ENCODE measurements around the gene KRTCAP2. TPM values are rescaled to one million over a fixed set of nuclear protein-coding genes. Genes with fewer than 3 reads are reported as not detected.

The KRTCAP2 gene
- total and polyA plus RNA-seq, 4 donors = 49.8 to 224 (median 99.8) TPM

DNA sequence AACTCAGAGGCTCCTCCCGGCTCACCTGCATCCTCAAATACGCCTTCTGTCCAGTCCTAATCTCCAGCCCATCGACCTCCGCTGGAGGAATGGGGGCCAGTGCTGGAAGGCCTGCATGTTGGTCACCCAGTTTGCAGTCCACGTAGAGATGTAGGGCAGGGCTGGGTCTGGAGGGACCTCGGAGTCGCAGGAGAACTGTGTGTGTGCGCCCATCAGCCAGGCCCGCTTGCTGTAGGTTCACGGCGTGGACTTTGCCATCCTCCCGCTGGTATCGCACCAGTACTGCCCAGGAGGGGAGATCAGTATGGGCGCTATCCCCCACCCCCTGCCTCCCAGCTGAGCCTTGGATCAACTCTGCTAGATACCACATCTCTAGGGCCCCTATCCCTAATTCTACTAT is 31.9 kb upstream of the KRTCAP2 start (continued):
- TF ChIP-seq, protein P1, sequence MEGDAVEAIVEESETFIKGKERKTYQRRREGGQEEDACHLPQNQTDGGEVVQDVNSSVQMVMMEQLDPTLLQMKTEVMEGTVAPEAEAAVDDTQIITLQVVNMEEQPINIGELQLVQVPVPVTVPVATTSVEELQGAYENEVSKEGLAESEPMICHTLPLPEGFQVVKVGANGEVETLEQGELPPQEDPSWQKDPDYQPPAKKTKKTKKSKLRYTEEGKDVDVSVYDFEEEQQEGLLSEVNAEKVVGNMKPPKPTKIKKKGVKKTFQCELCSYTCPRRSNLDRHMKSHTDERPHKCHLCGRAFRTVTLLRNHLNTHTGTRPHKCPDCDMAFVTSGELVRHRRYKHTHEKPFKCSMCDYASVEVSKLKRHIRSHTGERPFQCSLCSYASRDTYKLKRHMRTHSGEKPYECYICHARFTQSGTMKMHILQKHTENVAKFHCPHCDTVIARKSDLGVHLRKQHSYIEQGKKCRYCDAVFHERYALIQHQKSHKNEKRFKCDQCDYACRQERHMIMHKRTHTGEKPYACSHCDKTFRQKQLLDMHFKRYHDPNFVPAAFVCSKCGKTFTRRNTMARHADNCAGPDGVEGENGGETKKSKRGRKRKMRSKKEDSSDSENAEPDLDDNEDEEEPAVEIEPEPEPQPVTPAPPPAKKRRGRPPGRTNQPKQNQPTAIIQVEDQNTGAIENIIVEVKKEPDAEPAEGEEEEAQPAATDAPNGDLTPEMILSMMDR (IDR thresholded peaks at IDR 0.05; ENCODE audit: low read depth, low read length, missing input control) = no peak

DNA sequence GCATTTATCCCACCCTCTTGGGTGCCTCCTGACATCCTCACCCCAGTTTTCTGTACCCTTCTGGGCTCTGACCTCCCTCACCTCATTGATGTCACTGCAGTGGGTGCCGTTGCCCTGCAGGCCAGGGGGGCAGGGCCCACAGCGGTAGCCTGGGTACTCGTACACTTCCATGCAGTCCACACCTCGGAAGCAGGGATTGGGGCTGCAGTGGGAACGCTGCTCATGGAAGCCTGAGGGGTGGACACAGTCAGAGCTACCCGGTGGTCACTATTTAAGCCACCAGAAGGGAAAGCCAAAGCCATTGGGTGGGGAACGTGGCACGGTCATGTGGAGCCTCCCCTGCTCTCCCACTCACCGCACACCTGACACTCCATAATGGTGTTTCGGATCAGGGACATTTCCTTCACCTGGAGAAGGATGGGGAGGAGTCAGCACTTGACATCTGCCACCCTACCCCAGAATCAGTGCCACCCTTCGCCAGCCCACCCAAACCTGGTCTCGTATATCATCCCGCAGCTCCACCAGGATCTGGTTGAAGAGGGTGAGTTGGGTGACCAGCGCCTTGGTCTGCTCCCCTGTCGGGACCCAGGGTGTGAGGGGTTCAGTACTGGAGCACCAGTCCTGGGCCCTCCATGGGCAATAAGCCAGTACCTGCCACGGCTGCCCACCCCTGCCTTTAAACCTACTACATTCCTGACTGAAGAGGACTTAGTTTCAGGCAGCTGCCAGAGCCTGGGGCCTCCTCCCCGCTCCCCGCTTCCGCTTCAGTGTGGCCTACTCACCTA is 29.8 kb upstream of the KRTCAP2 start:
- 89% methylated on average over 19 of the region's 19 CpGs for WGBS
- Histone ChIP-seq H3K9ac (ENCODE audit: low read depth in 1 of 2, low read length in 2 of 2) (no peak overlapping the region), H3K4me3 (ENCODE audit: low read depth in 1 of 3, low read length in 3 of 3) (no peak overlapping the region), H3K27me3 (ENCODE audit: control insufficient read depth in 4 of 4, insufficient read depth in 4 of 4, low read length in 3 of 4) (no peaks in the 10 kb centered on the region), H3K36me3 (ENCODE audit: control insufficient read depth in 4 of 4, insufficient read depth in 3 of 4, low read depth in 1 of 4, low read length in 3 of 4) (no peaks in the 10 kb centered on the region), H3K4me1 (ENCODE audit: control insufficient read depth in 4 of 4, insufficient read depth in 4 of 4, low read length in 3 of 4) (peaks cover 2 to 11% (median 8%) of the 10 kb centered on the region in 4 donors), H3K9me3 (ENCODE audit: control insufficient read depth in 4 of 4, low read length in 3 of 4) (no peaks in the 10 kb centered on the region), H3K27ac (ENCODE audit: low read depth in 1 of 2, low read length in 2 of 2) (no peak overlapping the region)
- no peak for TF ChIP-seq SP1 (IDR thresholded peaks at IDR 0.05)
- TF ChIP-seq FOXA1 (IDR thresholded peaks at IDR 0.05) = no peak
- TF ChIP-seq, protein P2, sequence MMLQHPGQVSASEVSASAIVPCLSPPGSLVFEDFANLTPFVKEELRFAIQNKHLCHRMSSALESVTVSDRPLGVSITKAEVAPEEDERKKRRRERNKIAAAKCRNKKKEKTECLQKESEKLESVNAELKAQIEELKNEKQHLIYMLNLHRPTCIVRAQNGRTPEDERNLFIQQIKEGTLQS (IDR thresholded peaks at IDR 0.05) = no peak
- TF ChIP-seq, protein P3, sequence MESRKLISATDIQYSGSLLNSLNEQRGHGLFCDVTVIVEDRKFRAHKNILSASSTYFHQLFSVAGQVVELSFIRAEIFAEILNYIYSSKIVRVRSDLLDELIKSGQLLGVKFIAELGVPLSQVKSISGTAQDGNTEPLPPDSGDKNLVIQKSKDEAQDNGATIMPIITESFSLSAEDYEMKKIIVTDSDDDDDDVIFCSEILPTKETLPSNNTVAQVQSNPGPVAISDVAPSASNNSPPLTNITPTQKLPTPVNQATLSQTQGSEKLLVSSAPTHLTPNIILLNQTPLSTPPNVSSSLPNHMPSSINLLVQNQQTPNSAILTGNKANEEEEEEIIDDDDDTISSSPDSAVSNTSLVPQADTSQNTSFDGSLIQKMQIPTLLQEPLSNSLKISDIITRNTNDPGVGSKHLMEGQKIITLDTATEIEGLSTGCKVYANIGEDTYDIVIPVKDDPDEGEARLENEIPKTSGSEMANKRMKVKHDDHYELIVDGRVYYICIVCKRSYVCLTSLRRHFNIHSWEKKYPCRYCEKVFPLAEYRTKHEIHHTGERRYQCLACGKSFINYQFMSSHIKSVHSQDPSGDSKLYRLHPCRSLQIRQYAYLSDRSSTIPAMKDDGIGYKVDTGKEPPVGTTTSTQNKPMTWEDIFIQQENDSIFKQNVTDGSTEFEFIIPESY (IDR thresholded peaks at IDR 0.05) = no peak
- no peak for TF ChIP-seq RXRA (IDR thresholded peaks at IDR 0.05)
- no peak for TF ChIP-seq EGR1 (IDR thresholded peaks at IDR 0.05; ENCODE audit: low read depth in 2 of 2)
- TF ChIP-seq HNF4G (IDR thresholded peaks at IDR 0.05) = no peak
- no peak for TF ChIP-seq JUND (IDR thresholded peaks at IDR 0.05)
- TF ChIP-seq GABPA (IDR thresholded peaks at IDR 0.05 in 1 of 2, conservative IDR thresholded peaks at IDR 0.05 in 1 of 2) = no peak
- TF ChIP-seq, protein P4, sequence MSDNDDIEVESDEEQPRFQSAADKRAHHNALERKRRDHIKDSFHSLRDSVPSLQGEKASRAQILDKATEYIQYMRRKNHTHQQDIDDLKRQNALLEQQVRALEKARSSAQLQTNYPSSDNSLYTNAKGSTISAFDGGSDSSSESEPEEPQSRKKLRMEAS (IDR thresholded peaks at IDR 0.05) = no peak
- TF ChIP-seq, protein P5, sequence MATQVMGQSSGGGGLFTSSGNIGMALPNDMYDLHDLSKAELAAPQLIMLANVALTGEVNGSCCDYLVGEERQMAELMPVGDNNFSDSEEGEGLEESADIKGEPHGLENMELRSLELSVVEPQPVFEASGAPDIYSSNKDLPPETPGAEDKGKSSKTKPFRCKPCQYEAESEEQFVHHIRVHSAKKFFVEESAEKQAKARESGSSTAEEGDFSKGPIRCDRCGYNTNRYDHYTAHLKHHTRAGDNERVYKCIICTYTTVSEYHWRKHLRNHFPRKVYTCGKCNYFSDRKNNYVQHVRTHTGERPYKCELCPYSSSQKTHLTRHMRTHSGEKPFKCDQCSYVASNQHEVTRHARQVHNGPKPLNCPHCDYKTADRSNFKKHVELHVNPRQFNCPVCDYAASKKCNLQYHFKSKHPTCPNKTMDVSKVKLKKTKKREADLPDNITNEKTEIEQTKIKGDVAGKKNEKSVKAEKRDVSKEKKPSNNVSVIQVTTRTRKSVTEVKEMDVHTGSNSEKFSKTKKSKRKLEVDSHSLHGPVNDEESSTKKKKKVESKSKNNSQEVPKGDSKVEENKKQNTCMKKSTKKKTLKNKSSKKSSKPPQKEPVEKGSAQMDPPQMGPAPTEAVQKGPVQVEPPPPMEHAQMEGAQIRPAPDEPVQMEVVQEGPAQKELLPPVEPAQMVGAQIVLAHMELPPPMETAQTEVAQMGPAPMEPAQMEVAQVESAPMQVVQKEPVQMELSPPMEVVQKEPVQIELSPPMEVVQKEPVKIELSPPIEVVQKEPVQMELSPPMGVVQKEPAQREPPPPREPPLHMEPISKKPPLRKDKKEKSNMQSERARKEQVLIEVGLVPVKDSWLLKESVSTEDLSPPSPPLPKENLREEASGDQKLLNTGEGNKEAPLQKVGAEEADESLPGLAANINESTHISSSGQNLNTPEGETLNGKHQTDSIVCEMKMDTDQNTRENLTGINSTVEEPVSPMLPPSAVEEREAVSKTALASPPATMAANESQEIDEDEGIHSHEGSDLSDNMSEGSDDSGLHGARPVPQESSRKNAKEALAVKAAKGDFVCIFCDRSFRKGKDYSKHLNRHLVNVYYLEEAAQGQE (IDR thresholded peaks at IDR 0.05) = no peak
- no peak for TF ChIP-seq HNF4A (conservative IDR thresholded peaks at IDR 0.05)
- TF ChIP-seq YY1 (IDR thresholded peaks at IDR 0.05) = no peak
- DNase-seq (ENCODE audit: low spot score) = no peak
